Endothelial cell of umbilical vein (primary cell): Measurements from ENCODE around the gene FZD1. TPM values are rescaled to one million over a fixed set of nuclear protein-coding genes. Genes with fewer than 3 reads are reported as not detected.

Experiments used
- BruUV-seq: library from RNA; stranded (reverse); fragments of 400-500 nt; replicated peaks from 2 replicates; lab custom pipeline; 2021; lab: Mats Ljungman, UMichigan
- CTCF ChIA-PET: fragments of 300-600, 350-600 bp; sonication (Branson Sonifier 250); formaldehyde crosslinking; loops from one replicate; lab custom pipeline; 2021; ENCODE audit warnings: antibody characterized with exemption, inconsistent platforms; lab: Charles Lee
- POLR2A ChIA-PET: fragments of 300-600, 350-600 bp; sonication (Branson Sonifier 250); formaldehyde crosslinking; loops from one replicate; lab custom pipeline; 2021; ENCODE audit warnings: antibody characterized with exemption, inconsistent platforms; lab: Charles Lee
- DNase-seq: peaks from one replicate; pipeline ENCODE4 v3.0.0-alpha.2; 2011; ENCODE audit warnings: low read depth, low spot score
- FAIRE-seq: peaks from 2 replicates; lab custom pipeline; 2011; peaks lifted over from hg19 to GRCh38; lab: Jason Lieb, UNC
- H2AFZ ChIP-seq: 2 replicates; pipeline ENCODE4 v1.6.0; 2012; ENCODE audit warnings: low read depth, low read length, control low read depth, inconsistent platforms
- H3K27ac ChIP-seq: 2 replicates; pipeline ENCODE4 v1.5.1; 2011; ENCODE audit warnings: low read depth, mild to moderate bottlenecking, control low read depth, low read length, moderate library complexity; ENCODE audit not compliant: insufficient read depth
- H3K27me3 ChIP-seq, 2 experiments: 2 replicates each; pipeline versions ENCODE4 v1.6.0 to v1.6.1; 2011; ENCODE audit warnings: low read length in 2 of 2, mixed read lengths in 1 of 2; ENCODE audit not compliant: control insufficient read depth in 2 of 2, insufficient read depth in 2 of 2
- H3K36me3 ChIP-seq, 2 experiments: 2 replicates in 1 of 2; 3 replicates in 1 of 2; pipeline ENCODE4 v1.5.1; 2011; ENCODE audit warnings: low read length in 2 of 2, mild to moderate bottlenecking in 1 of 2, moderate library complexity in 1 of 2; ENCODE audit not compliant: control insufficient read depth in 2 of 2, insufficient read depth in 2 of 2; ENCODE audit errors: extremely low read depth in 1 of 2
- H3K4me1 ChIP-seq: 3 replicates; pipeline ENCODE4 v1.5.1; 2011; ENCODE audit warnings: mild to moderate bottlenecking, low read length; ENCODE audit not compliant: control insufficient read depth, insufficient read depth; ENCODE audit errors: extremely low read depth
- H3K4me2 ChIP-seq: 2 replicates; pipeline ENCODE4 v1.6.1; 2011; ENCODE audit warnings: low read length, control low read depth, mixed read lengths; ENCODE audit not compliant: insufficient read depth
- H3K4me3 ChIP-seq, 3 experiments: fragments of 200-600 bp in 1 of 3; sonication (generic), shearing (Covaris generic) in 1 of 3; replicated peaks in 1 of 3; 2 replicates each; pipeline ENCODE4 v1.5.1; 2011 to 2016; ENCODE audit warnings: control low read depth in 3 of 3, low read length in 3 of 3, mild to moderate bottlenecking in 2 of 3, inconsistent platforms in 1 of 3, low read depth in 1 of 3, moderate library complexity in 1 of 3; ENCODE audit not compliant: insufficient read depth in 1 of 3
- H3K79me2 ChIP-seq: 2 replicates; pipeline ENCODE4 v1.6.0; 2012; ENCODE audit warnings: low read length, inconsistent platforms; ENCODE audit not compliant: control insufficient read depth, insufficient read depth
- H3K9ac ChIP-seq: replicated peaks from 2 replicates; pipeline ENCODE3; 2011; ENCODE audit warnings: low read length, control low read depth; ENCODE audit not compliant: insufficient read depth; ENCODE audit errors: extremely low read depth
- H3K9me1 ChIP-seq: replicated peaks from 3 replicates; pipeline ENCODE4 v1.6.0; 2011; ENCODE audit warnings: mild to moderate bottlenecking, low read length; ENCODE audit not compliant: control insufficient read depth, insufficient read depth; ENCODE audit errors: extremely low read depth
- H3K9me3 ChIP-seq: replicated peaks from 2 replicates; pipeline ENCODE4 v1.5.1; 2012; ENCODE audit warnings: low read length, inconsistent platforms; ENCODE audit not compliant: control insufficient read depth, insufficient read depth
- H4K20me1 ChIP-seq: replicated peaks from 2 replicates; pipeline ENCODE3; 2011; ENCODE audit warnings: mild to moderate bottlenecking, low read length; ENCODE audit not compliant: control insufficient read depth, insufficient read depth; ENCODE audit errors: extremely low read depth
- CTCF ChIP-seq, 2 donors: IDR thresholded peaks; 1 replicate in 1 of 2; 2 replicates in 1 of 2; pipeline ENCODE4 v1.5.1; 2011; ENCODE audit warnings: low read length in 2 of 2, mild to moderate bottlenecking in 2 of 2, moderate library complexity in 2 of 2, control low read depth in 1 of 2, inconsistent platforms in 1 of 2, low read depth in 1 of 2; ENCODE audit not compliant: insufficient read depth in 1 of 2; ENCODE audit errors: extremely low read depth in 1 of 2
- EZH2 ChIP-seq: IDR thresholded peaks from 2 replicates; pipeline ENCODE4 v1.6.1; 2012; ENCODE audit warnings: borderline replicate concordance, low read depth, mild to moderate bottlenecking, moderate library complexity, low read length, inconsistent platforms; ENCODE audit not compliant: severe bottlenecking
- FOS ChIP-seq: IDR thresholded peaks from 2 replicates; pipeline ENCODE4 v1.6.1; 2011; ENCODE audit warnings: mild to moderate bottlenecking, low read length, moderate library complexity, borderline replicate concordance; ENCODE audit not compliant: insufficient read depth
- GATA2 ChIP-seq: IDR thresholded peaks from 2 replicates; pipeline ENCODE4 v1.7.0; 2011; ENCODE audit warnings: low read depth, mild to moderate bottlenecking, moderate library complexity, mixed read lengths, low read length; ENCODE audit not compliant: insufficient read length, insufficient read depth
- JUN ChIP-seq: IDR thresholded peaks from 2 replicates; pipeline ENCODE4 v1.6.1; 2011; ENCODE audit warnings: borderline replicate concordance, low read depth; ENCODE audit not compliant: insufficient read length, insufficient read depth
- MYC ChIP-seq: IDR thresholded peaks from one replicate; pipeline ENCODE4 v1.6.1; 2011; ENCODE audit warnings: mild to moderate bottlenecking, low read depth, low read length
- POLR2A ChIP-seq: IDR thresholded peaks from 2 replicates; pipeline ENCODE4 v1.6.1; 2012; ENCODE audit warnings: low read depth, mild to moderate bottlenecking, control low read depth, low read length
- POLR2AphosphoS5 ChIP-seq: IDR thresholded peaks from 2 replicates; pipeline ENCODE4 v1.6.1; 2012; ENCODE audit warnings: low read depth, mild to moderate bottlenecking, control low read depth, low read length, moderate library complexity; ENCODE audit not compliant: insufficient read depth
- dilution Hi-C: fragments of 300-500 bp; cut with MboI; formaldehyde crosslinking; loops from one replicate; pipeline ENCODE4 v1.15.0; 2019; ENCODE audit warnings: low sequenced_read_pairs; ENCODE audit not compliant: extremely low pct_ligation_motif_present
- intact Hi-C: fragments of 100-400 bp; cut with micrococcal nuclease; formaldehyde crosslinking; loops from one replicate; pipeline ENCODE4 v1.10.0; 2022
- polyA plus RNA-seq, 4 experiments: library from polyadenylated mRNA; depleted of rRNA in 3 of 4; stranded (reverse) in 3 of 4; unstranded in 1 of 4; fragments of >200 nt; gene quantifications; 2 replicates each; pipeline versions ENCODE4 v1.2.1 to v1.2.3, GENCODE V29; 2011 to 2012; ENCODE audit warnings: missing spikeins in 1 of 4
- total RNA-seq: library from RNA; stranded (reverse); gene quantifications from 2 replicates; pipeline ENCODE4 v1.2.3, GENCODE V29; 2021
- TF ChIP-seq, protein P1 (sequence below): IDR thresholded peaks from 2 replicates; pipeline ENCODE4 v1.6.1; 2011; ENCODE audit not compliant: insufficient read depth, insufficient read length

FZD1 gene
- total and polyA plus RNA-seq, 2 donors (not counting 3 experiments of a cell fraction or from before 2014, with no cell fraction given): 2.4 to 3.4 TPM

GRCh38 chr7:91314591-91315323, 50.5 kb downstream of the FZD1 start:
- Histone ChIP-seq H2AFZ (no peak overlapping the region), H3K4me2 (no peak overlapping the region), H4K20me1 (no peaks in the 10 kb centered on the region), H3K9me1 (no peaks in the 10 kb centered on the region), H3K9me3 (no peaks in the 10 kb centered on the region), H3K79me2 (no peaks in the 10 kb centered on the region), H3K36me3 (no peaks in the 10 kb centered on the region), H3K9ac (no peak overlapping the region), H3K27ac (no peak overlapping the region), H3K27me3 (no peaks in the 10 kb centered on the region), H3K4me1 (no peaks in the 10 kb centered on the region), H3K4me3 (no peak overlapping the region)
- FAIRE-seq (no peak), DNase-seq (no peak)
- POLR2A ChIA-PET: no interaction called here
- CTCF ChIA-PET: no interaction called here
- dilution Hi-C loops (no loop called here), intact Hi-C loops (no loop called here)
- TF ChIP-seq JUN: no peak
- no peak for TF ChIP-seq MYC
- TF ChIP-seq CTCF (IDR thresholded peaks at IDR 0.05; ENCODE audit: extremely low read depth in 1 of 2, insufficient read depth in 1 of 2, low read depth in 1 of 2, low read length in 2 of 2): no peak
- TF ChIP-seq, protein P1, sequence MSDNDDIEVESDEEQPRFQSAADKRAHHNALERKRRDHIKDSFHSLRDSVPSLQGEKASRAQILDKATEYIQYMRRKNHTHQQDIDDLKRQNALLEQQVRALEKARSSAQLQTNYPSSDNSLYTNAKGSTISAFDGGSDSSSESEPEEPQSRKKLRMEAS: no peak
- TF ChIP-seq POLR2AphosphoS5: no peak
- TF ChIP-seq POLR2A: no peak
- TF ChIP-seq GATA2: no peak
- TF ChIP-seq FOS: no peak
- no peak for TF ChIP-seq EZH2
- BruUV-seq: no TSS peak
